NCI-H146 (cell line): Measurements from ENCODE around the gene XRN1.

Experiments
- DNase-seq: peaks from one replicate; lab custom pipeline; 2025; lab: John Stamatoyannopoulos, UW

Gene XRN1

DNA sequence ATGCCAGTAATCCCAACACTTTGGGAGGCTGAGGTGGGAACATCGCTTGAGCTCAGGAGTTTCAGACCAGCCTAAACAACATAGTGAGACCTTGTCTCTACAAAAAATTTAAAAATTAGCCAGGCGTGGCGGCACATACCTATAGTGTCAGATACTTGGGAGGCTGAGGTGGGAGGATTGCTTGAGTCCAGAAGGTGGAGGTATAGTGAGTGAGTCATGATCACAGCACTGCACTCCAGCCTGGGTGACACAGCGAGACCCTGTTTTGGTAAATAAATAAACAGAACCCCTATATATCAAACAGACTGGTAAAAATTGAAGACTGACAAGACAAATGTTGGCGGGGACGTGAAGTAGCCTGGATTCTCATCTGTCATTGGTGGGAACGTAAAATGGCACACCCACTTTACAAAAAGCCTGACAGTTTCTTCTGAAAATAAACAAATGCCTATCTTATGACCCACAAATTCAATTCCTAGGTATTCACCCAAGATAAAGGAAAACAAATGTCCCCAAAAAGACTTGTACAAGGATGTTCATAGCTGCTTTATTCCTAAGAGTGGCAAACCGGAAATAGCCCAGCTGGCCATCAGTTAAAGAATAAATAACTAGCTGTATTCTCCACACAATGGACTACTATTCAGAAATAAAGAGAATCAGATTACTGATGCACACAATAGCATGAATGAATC, 175.5 kb downstream of the XRN1 start:
- DNase-seq, result peak; percentile 42

GRCh38 chr3:142270407-142270806, 177.4 kb downstream of the XRN1 start:
- DNase-seq, result no peak

DNA sequence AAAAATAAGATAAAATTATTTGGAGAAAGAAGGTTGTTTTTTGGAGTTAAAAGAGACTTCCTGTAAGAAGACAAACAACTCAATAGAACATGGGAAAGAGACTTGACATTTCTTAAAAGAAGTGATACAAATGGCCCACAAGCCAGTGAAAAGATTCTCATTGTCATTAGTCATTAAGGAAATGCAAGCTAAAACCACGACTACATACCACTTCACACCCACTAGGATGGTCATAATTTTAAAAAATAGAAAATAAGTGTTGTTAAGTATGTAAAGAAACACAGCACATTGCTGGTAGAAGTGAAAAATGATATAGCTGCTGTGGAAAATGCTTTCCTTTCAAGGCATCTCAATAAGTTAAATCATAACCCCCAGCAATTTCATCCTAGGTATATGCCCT, 178.1 kb downstream of the XRN1 start:
- no peak for DNase-seq

DNA sequence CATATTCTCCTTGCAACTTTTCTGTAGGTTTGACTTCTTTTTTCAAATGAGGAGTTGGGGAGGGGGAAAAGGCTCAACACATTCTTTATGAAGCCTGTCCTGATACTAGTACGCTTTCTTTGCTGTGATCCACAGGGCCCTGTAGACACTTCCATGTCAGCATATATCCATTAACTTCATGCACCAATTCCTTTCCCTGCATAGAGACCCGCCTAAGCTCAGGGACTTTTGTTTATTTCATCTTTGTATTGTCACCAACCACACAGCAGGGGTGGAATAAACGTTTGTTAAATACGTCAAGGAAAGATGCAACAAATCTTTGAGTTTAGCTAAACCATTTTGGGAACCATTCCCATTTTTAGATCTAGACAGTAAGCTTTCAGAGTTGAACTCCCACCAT, 179.4 kb downstream of the XRN1 start:
- DNase-seq, result no peak

DNA sequence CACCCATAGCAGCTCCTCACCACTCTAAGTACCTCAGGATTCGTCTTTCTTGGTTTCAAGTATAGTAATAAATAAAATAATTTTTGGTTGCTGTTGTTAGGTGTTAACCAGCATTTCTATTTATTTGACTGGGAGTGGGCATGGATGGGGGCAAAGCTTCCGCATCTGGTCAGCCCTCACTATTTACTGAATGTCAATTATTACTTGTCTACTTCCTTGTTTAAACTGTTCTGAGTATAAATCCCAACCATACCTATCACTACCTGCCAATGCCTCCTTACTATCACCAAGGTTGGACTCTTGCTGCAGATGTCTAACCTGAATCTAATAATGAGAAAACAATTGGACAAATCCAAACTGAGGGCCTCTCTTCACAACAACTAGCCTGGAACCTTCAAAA, 180.6 kb downstream of the XRN1 start:
- DNase-seq, result no peak

DNA sequence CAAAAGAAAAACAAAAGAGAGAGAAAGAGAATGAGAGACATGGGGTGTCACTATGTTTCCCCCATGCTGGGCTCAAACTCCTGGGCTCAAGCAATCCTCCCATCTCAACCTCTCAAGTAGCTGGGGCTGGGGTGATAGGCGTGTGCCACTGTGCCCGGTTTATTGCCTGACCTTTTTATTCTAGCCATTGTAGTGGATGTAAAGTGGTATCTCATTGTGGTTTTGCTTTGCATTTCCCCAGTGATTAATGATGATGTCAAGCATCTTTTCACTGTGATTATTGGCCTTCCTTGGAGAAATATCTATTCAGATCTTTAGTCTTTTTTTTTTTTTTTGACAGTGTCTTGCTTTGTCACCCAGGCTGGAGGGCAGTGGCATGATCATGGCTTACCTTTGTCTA, 184.7 kb downstream of the XRN1 start:
- DNase-seq, result no peak

- DNase-seq, result no peak
Measured at GRCh38 chr3:142259359-142259758, 188.5 kb downstream of the XRN1 start.

DNA sequence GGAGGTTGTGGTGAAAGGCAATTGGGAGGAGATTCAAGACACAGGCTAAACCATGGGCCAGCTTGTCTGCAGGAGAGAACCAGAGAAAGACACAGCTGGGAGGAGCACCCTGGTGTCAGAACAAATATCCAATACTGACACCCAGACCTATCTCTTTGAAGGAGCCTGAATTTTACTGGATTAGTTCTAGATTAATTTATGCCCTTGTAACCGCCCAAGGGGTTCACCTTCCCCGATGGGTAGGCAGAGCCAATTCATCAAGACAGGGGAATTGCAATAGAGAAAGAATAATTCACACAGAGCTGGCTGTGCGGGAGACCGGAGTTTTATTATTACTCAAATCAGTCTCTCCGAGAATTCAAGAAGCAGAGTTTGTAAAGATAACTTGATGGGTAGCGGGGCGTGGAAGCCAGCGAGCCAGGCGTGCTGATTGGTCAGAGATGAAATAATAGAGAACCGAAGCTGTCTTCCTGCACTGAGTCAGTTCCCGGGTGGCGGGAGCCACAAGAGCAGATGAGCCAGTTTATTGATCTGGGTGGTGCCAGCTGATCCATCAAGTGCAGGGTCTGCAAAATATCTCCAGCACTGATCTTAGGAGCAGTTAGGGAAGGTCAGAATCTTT, 191.0 kb downstream of the XRN1 start:
- no peak for DNase-seq
